Activated T-helper 1 cell treated with anti-CD3 and anti-CD28 coated beads, Interleukin-12 subunit alpha, Interleukin-12 subunit beta, Interleukin-2, Interleukin-4 antibody, amounts not matched to agents 30 ng/mL and 10 ng/mL and 1 ng/mL, durations not matched to agents 14 hours and 24 hours and 36 hours (primary cell): ENCODE data around the gene CALML5. TPM values are rescaled to one million over a fixed set of nuclear protein-coding genes. Genes with fewer than 3 reads are reported as not detected.

Experiments used
- total RNA-seq: library from RNA; stranded (reverse); gene quantifications from 2 replicates; pipeline ENCODE4 v1.2.3, GENCODE V29; 2022

The CALML5 gene
- total RNA-seq, 1 donor from 2014 or later: not detected

Other genes starting within 250 kb of the CALML5 start
- not detected in 2 replicates for gene UCN3, start 134.6 kb downstream of the CALML5 start, total RNA-seq
- not detected in 2 replicates for gene TUBAL3, start 94.7 kb downstream of the CALML5 start, total RNA-seq
- 37.2 and 40.3 TPM in 2 replicates for gene NET1, start 87.0 kb downstream of the CALML5 start, total RNA-seq
- not detected in 2 replicates for gene CALML3, start 25.4 kb upstream of the CALML5 start, total RNA-seq
- 12.7 and 14.6 TPM in 2 replicates for gene ASB13, start 167.0 kb upstream of the CALML5 start, total RNA-seq
- 89.2 and 90.9 TPM in 2 replicates for gene TASOR2, start 185.3 kb upstream of the CALML5 start, total RNA-seq